GM12873 (cell line): ENCODE measurements around the gene TFAP2E.

Source experiments
- CTCF ChIP-seq: IDR thresholded peaks from 2 replicates; pipeline ENCODE4 v1.5.1; 2012; ENCODE audit warnings: low read depth, mild to moderate bottlenecking, moderate library complexity, low read length, control low read depth; ENCODE audit not compliant: insufficient read depth; ENCODE audit errors: missing control alignments

Gene TFAP2E

GRCh38 chr1:35535243-35535642 is 37.9 kb upstream of the TFAP2E start:
- no peak for TF ChIP-seq CTCF

- TF ChIP-seq CTCF: no peak
These were observed 36.5 kb upstream of the TFAP2E start for GRCh38 chr1:35536556-35537162.

GRCh38 chr1:35537806-35538205 is 35.3 kb upstream of the TFAP2E start:
- TF ChIP-seq CTCF: no peak

GRCh38 chr1:35539073-35539823 is 33.9 kb upstream of the TFAP2E start:
- no peak for TF ChIP-seq CTCF

- no peak for TF ChIP-seq CTCF
These were observed 33.3 kb upstream of the TFAP2E start for GRCh38 chr1:35539824-35540261.

- TF ChIP-seq CTCF: peak; percentile 63
These were observed 28.1 kb upstream of the TFAP2E start for GRCh38 chr1:35544976-35545375.

- no peak for TF ChIP-seq CTCF
These were observed 26.5 kb upstream of the TFAP2E start for GRCh38 chr1:35546614-35547013.
